ENCODE data around the gene CDC20.

CDC20 gene

GRCh38 chr1:43402089-43402865 lies 43.5 kb downstream of the CDC20 start:
- TF ChIP-seq REST (IDR thresholded peaks at IDR 0.05; ENCODE audit: insufficient read depth in 1 of 2, low read depth in 2 of 2, low read length in 2 of 2) (no peak), TAF1 (IDR thresholded peaks at IDR 0.05; ENCODE audit: borderline replicate concordance, insufficient read depth, low read length) (no peak), SIN3A (IDR thresholded peaks at IDR 0.05; ENCODE audit: borderline replicate concordance, insufficient read depth, low read length) (no peak), FOXP2 (optimal IDR thresholded peaks at IDR 0.05; ENCODE audit: borderline replicate concordance, extremely low read depth, extremely low read length, insufficient read depth) (no peak), POLR2AphosphoS5 (IDR thresholded peaks at IDR 0.05; ENCODE audit: low read depth, low read length) (no peak)

- TF ChIP-seq SIN3A (IDR thresholded peaks at IDR 0.05; ENCODE audit: borderline replicate concordance, insufficient read depth, low read length) (no peak), FOXP2 (optimal IDR thresholded peaks at IDR 0.05; ENCODE audit: borderline replicate concordance, extremely low read depth, extremely low read length, insufficient read depth) (no peak), REST (IDR thresholded peaks at IDR 0.05; ENCODE audit: insufficient read depth in 1 of 2, low read depth in 2 of 2, low read length in 2 of 2) (no peak), POLR2AphosphoS5 (IDR thresholded peaks at IDR 0.05; ENCODE audit: low read depth, low read length) (no peak), TAF1 (IDR thresholded peaks at IDR 0.05; ENCODE audit: borderline replicate concordance, insufficient read depth, low read length) (no peak)
Measured at GRCh38 chr1:43404353-43404752, 45.6 kb downstream of the CDC20 start.

- TF ChIP-seq SIN3A (IDR thresholded peaks at IDR 0.05; ENCODE audit: borderline replicate concordance, insufficient read depth, low read length) (no peak), TAF1 (IDR thresholded peaks at IDR 0.05; ENCODE audit: borderline replicate concordance, insufficient read depth, low read length) (no peak), REST (IDR thresholded peaks at IDR 0.05; ENCODE audit: insufficient read depth in 1 of 2, low read depth in 2 of 2, low read length in 2 of 2) (no peak), FOXP2 (optimal IDR thresholded peaks at IDR 0.05; ENCODE audit: borderline replicate concordance, extremely low read depth, extremely low read length, insufficient read depth) (no peak)
Measured at GRCh38 chr1:43405219-43405875, 46.6 kb downstream of the CDC20 start.

GRCh38 chr1:43405876-43406234 lies 47.1 kb downstream of the CDC20 start:
- TF ChIP-seq FOXP2 (optimal IDR thresholded peaks at IDR 0.05; ENCODE audit: borderline replicate concordance, extremely low read depth, extremely low read length, insufficient read depth) (no peak), REST (IDR thresholded peaks at IDR 0.05; ENCODE audit: insufficient read depth in 1 of 2, low read depth in 2 of 2, low read length in 2 of 2) (no peak), POLR2AphosphoS5 (IDR thresholded peaks at IDR 0.05; ENCODE audit: low read depth, low read length) (no peak), SIN3A (IDR thresholded peaks at IDR 0.05; ENCODE audit: borderline replicate concordance, insufficient read depth, low read length) (no peak), TAF1 (IDR thresholded peaks at IDR 0.05; ENCODE audit: borderline replicate concordance, insufficient read depth, low read length) (no peak)
